ENCODE results near the gene PPTC7.

- TF ChIP-seq POLR2A (IDR thresholded peaks at IDR 0.05; ENCODE audit: low read length) (no peak), GATA1 (IDR thresholded peaks at IDR 0.05; ENCODE audit: low read depth, low read length) (no peak)
Measured at GRCh38 chr12:110592078-110592477, 9.0 kb upstream of the PPTC7 start.
